Neural progenitor cell (in vitro differentiated cells): Measurements from ENCODE around the gene AGBL2. TPM values are rescaled to one million over a fixed set of nuclear protein-coding genes. Genes with fewer than 3 reads are reported as not detected.
"Not testable (repeated sequence)": the region's sequence is repeated elsewhere in the genome, so short reads cannot be mapped to it uniquely, and the experiment has no call there.

Source experiments
- DNase-seq: peaks from one replicate; pipeline ENCODE4 v3.0.0-alpha.2; 2016; ENCODE audit warnings: low spot score
- H2AFZ ChIP-seq: fragments of 200-600 bp; sonication (generic); replicated peaks from 2 replicates; pipeline ENCODE4 v1.6.1; 2016; ENCODE audit warnings: antibody characterized with exemption
- H3F3A ChIP-seq: fragments of 200-600 bp; sonication (generic); 2 replicates; pipeline ENCODE4 v1.6.1; 2016; ENCODE audit warnings: antibody characterized with exemption, low read depth
- H3K27ac ChIP-seq: fragments of 200-600 bp; sonication (generic); 2 replicates; pipeline ENCODE4 v1.5.1; 2016; ENCODE audit warnings: mild to moderate bottlenecking
- H3K27me3 ChIP-seq: fragments of 200-600 bp; sonication (generic); 2 replicates; pipeline ENCODE4 v1.6.1; 2016; ENCODE audit warnings: mild to moderate bottlenecking, moderate library complexity
- H3K36me3 ChIP-seq: fragments of 200-600 bp; sonication (generic); 2 replicates; pipeline ENCODE4 v1.5.1; 2016
- H3K4me1 ChIP-seq: fragments of 200-600 bp; sonication (generic); 2 replicates; pipeline ENCODE4 v1.6.1; 2016; ENCODE audit warnings: mixed run types
- H3K4me2 ChIP-seq: fragments of 200-600 bp; sonication (generic); 2 replicates; pipeline ENCODE4 v1.6.1; 2016
- H3K4me3 ChIP-seq: fragments of 200-600 bp; sonication (generic); 2 replicates; pipeline ENCODE4 v1.5.1; 2016
- H3K79me2 ChIP-seq: fragments of 200-600 bp; sonication (generic); 2 replicates; pipeline ENCODE4 v1.6.1; 2016; ENCODE audit warnings: low read depth
- H3K9ac ChIP-seq: fragments of 200-600 bp; sonication (generic); 2 replicates; pipeline ENCODE4 v1.6.1; 2016
- H3K9me3 ChIP-seq: fragments of 200-600 bp; sonication (generic); 2 replicates; pipeline ENCODE4 v1.5.1; 2016; ENCODE audit warnings: low read depth
- H4K20me1 ChIP-seq: fragments of 200-600 bp; sonication (generic); 2 replicates; pipeline ENCODE4 v1.6.1; 2016; ENCODE audit warnings: low read depth
- H3K27ac Mint-ChIP-seq: 3 replicates; pipeline ENCODE4 v1.8.0; 2021; ENCODE audit warnings: mixed read lengths
- H3K27me3 Mint-ChIP-seq: 2 replicates; pipeline ENCODE4 v1.8.0; 2022; ENCODE audit warnings: low read depth, mild to moderate bottlenecking, inconsistent platforms, moderate library complexity, mixed read lengths; ENCODE audit not compliant: insufficient read depth
- H3K36me3 Mint-ChIP-seq: 3 replicates; pipeline ENCODE4 v1.8.0; 2021; ENCODE audit warnings: mixed read lengths
- H3K4me1 Mint-ChIP-seq: 3 replicates; pipeline ENCODE4 v1.8.0; 2021; ENCODE audit warnings: mixed read lengths
- H3K4me3 Mint-ChIP-seq: 3 replicates; pipeline ENCODE4 v1.8.0; 2021; ENCODE audit warnings: mild to moderate bottlenecking, moderate library complexity, mixed read lengths
- H3K9me3 Mint-ChIP-seq: 3 replicates; pipeline ENCODE4 v1.8.0; 2020; ENCODE audit warnings: mixed read lengths
- EZH2 ChIP-seq: fragments of 200-600 bp; sonication (generic); IDR thresholded peaks from 2 replicates; pipeline ENCODE4 v1.6.1; 2017; ENCODE audit warnings: antibody characterized with exemption, mild to moderate bottlenecking, moderate library complexity
- EZH2phosphoT487 ChIP-seq: fragments of 200-600 bp; sonication (generic); IDR thresholded peaks from 2 replicates; pipeline ENCODE4 v1.6.1; 2017; ENCODE audit warnings: antibody characterized with exemption
- total RNA-seq: library from RNA; depleted of rRNA; stranded (reverse); fragments of >200 nt; gene quantifications from 2 replicates; pipeline ENCODE4 v1.2.3, GENCODE V29; 2015; ENCODE audit warnings: low replicate concordance
- TF ChIP-seq, protein P1 (sequence below): fragments of 200-600 bp; sonication (generic); IDR thresholded peaks from 2 replicates; pipeline ENCODE4 v1.5.1; 2017; ENCODE audit warnings: antibody characterized with exemption, mild to moderate bottlenecking

AGBL2 gene
- total RNA-seq, 1 donor from 2014 or later = 2.5 TPM

DNA sequence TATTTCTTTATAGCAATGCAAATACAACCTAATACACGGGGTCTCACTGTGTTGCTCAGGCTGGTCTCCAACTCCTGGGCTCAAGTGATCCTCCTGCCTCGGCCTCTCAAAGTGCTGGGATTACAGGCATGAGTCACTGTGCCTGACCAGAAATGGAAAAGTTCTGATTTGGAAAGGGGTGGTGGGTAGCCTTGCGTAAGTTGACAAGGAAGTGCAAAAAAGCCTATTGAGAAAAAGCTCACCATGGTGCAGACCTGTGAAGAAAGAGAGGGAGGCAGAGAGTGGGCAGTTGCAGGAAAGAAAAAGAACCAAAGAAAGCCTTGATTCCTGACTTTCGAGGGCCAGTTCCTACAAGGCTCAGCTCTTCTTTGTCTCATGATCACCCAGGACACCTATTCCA, 27.1 kb downstream of the AGBL2 start:
- Mint-ChIP-seq H3K27me3 (peaks cover 6% of the 10 kb centered on the region), H3K4me3 (no peak overlapping the region), H3K9me3 (peaks cover 2% of the 10 kb centered on the region), H3K36me3 (no peaks in the 10 kb centered on the region), H3K4me1 (no peaks in the 10 kb centered on the region), H3K27ac (no peak overlapping the region)
- no peak for TF ChIP-seq EZH2phosphoT487
- Histone ChIP-seq H3F3A (no peaks in the 10 kb centered on the region), H3K36me3 (no peaks in the 10 kb centered on the region), H2AFZ (no peak overlapping the region), H3K27me3 (no peaks in the 10 kb centered on the region), H3K27ac (no peak overlapping the region), H4K20me1 (no peaks in the 10 kb centered on the region), H3K4me2 (no peak overlapping the region), H3K9me3 (no peaks in the 10 kb centered on the region), H3K4me3 (no peak overlapping the region), H3K4me1 (no peaks in the 10 kb centered on the region), H3K79me2 (no peaks in the 10 kb centered on the region), H3K9ac (no peak overlapping the region)
- no peak for DNase-seq

DNA sequence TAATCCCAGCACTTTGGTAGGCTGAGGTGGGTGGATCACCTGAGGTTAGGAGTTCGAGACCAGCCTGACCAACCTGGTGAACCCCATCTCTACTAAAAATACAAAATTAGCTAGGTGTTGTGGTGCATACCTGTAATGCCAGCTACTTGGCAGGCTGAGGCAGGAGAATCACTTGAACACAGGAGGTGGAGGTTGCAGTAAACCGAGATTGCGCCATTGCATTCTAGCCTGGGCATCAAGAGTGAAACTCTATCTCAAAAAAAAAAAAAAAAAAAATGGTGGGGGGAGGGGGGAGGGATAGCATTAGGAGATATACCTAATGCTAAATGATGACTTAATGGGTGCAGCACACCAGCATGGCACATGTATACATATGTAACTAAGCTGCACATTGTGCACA, 28.5 kb downstream of the AGBL2 start:
- not testable (repeated sequence) for H3K9me3 Mint-ChIP-seq, H3K27me3 ChIP-seq, H3K4me1 Mint-ChIP-seq, H3K36me3 ChIP-seq, H3F3A ChIP-seq, H3K4me3 Mint-ChIP-seq, DNase-seq, H3K4me1 ChIP-seq, H3K9ac ChIP-seq, H2AFZ ChIP-seq, H3K27ac Mint-ChIP-seq, H3K27me3 Mint-ChIP-seq, H3K27ac ChIP-seq, H4K20me1 ChIP-seq, H3K4me2 ChIP-seq, H3K36me3 Mint-ChIP-seq, H3K4me3 ChIP-seq, H3K79me2 ChIP-seq, H3K9me3 ChIP-seq

GRCh38 chr11:47686151-47686550, 29.0 kb downstream of the AGBL2 start:
- Histone ChIP-seq H2AFZ (no peak overlapping the region), H3K9me3 (no peaks in the 10 kb centered on the region), H4K20me1 (no peaks in the 10 kb centered on the region), H3K27ac (no peak overlapping the region), H3K4me1 (no peaks in the 10 kb centered on the region), H3K36me3 (no peaks in the 10 kb centered on the region), H3K4me3 (no peak overlapping the region), H3K4me2 (no peak overlapping the region), H3K9ac (no peak overlapping the region), H3K79me2 (no peaks in the 10 kb centered on the region), H3K27me3 (no peaks in the 10 kb centered on the region), H3F3A (no peaks in the 10 kb centered on the region)
- TF ChIP-seq EZH2phosphoT487 (no peak), EZH2 (no peak)
- TF ChIP-seq, protein P1, sequence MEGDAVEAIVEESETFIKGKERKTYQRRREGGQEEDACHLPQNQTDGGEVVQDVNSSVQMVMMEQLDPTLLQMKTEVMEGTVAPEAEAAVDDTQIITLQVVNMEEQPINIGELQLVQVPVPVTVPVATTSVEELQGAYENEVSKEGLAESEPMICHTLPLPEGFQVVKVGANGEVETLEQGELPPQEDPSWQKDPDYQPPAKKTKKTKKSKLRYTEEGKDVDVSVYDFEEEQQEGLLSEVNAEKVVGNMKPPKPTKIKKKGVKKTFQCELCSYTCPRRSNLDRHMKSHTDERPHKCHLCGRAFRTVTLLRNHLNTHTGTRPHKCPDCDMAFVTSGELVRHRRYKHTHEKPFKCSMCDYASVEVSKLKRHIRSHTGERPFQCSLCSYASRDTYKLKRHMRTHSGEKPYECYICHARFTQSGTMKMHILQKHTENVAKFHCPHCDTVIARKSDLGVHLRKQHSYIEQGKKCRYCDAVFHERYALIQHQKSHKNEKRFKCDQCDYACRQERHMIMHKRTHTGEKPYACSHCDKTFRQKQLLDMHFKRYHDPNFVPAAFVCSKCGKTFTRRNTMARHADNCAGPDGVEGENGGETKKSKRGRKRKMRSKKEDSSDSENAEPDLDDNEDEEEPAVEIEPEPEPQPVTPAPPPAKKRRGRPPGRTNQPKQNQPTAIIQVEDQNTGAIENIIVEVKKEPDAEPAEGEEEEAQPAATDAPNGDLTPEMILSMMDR = no peak
- Mint-ChIP-seq H3K36me3 (no peaks in the 10 kb centered on the region), H3K27ac (no peak overlapping the region), H3K4me1 (no peaks in the 10 kb centered on the region), H3K27me3 (peaks cover 2% of the 10 kb centered on the region), H3K4me3 (no peak overlapping the region), H3K9me3 (peaks cover 2% of the 10 kb centered on the region)
- no peak for DNase-seq

DNA sequence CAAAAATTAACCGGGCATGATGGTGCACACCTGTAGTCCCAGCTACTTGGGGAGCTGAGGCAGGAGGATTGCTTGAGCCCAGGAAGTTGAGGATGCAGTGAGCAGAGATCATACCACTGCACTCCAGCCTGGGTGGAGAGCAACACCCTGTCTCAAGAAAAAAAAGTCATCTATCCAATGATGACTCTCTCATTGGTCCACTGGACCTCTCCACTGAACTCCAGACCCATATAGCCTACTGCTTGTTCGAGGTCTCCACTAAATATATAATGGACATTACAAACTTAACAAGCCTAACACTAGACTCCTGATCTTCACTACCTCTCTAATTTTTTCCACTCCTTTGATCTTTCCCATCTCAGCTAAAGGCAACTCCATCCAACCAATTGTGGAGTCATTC, 39.3 kb downstream of the AGBL2 start:
- no peaks in the 10 kb centered on the region for H3K79me2 ChIP-seq
- H3K36me3 ChIP-seq = no peaks in the 10 kb centered on the region
- DNase-seq = no peak
- no peak overlapping the region for H3K27ac ChIP-seq
- H3K4me3 Mint-ChIP-seq = no peak overlapping the region
- no peaks in the 10 kb centered on the region for H3K4me1 Mint-ChIP-seq
- TF ChIP-seq, protein P1 = no peak
- TF ChIP-seq EZH2 (no peak), EZH2phosphoT487 (no peak)
- H3K36me3 Mint-ChIP-seq = no peaks in the 10 kb centered on the region
- peaks cover 3% of the 10 kb centered on the region for H3K27me3 Mint-ChIP-seq
- no peaks in the 10 kb centered on the region for H3K9me3 ChIP-seq
- H3K4me2 ChIP-seq = no peak overlapping the region
- no peak overlapping the region for H2AFZ ChIP-seq
- no peak overlapping the region for H3K9ac ChIP-seq
- H3K9me3 Mint-ChIP-seq = no peaks in the 10 kb centered on the region
- H3F3A ChIP-seq = no peaks in the 10 kb centered on the region
- H3K27me3 ChIP-seq = no peaks in the 10 kb centered on the region
- no peak overlapping the region for H3K27ac Mint-ChIP-seq
- no peak overlapping the region for H3K4me3 ChIP-seq
- H4K20me1 ChIP-seq = no peaks in the 10 kb centered on the region
- H3K4me1 ChIP-seq = no peaks in the 10 kb centered on the region
